NOMO-1 (cell line): ENCODE results near the gene FRS2.
A peak's percentile ranks its signal among the peaks of the same experiment; 100 is the strongest.

Experiments
- DNase-seq, 2 experiments: peaks; one replicate each; lab custom pipeline; 2025; ENCODE audit not compliant: unreplicated experiment in 2 of 2; lab: John Stamatoyannopoulos, UW

The FRS2 gene

GRCh38 chr12:69464428-69464827 is 5.8 kb upstream of the FRS2 start:
- peak; percentile 23 to 88 for DNase-seq

DNA sequence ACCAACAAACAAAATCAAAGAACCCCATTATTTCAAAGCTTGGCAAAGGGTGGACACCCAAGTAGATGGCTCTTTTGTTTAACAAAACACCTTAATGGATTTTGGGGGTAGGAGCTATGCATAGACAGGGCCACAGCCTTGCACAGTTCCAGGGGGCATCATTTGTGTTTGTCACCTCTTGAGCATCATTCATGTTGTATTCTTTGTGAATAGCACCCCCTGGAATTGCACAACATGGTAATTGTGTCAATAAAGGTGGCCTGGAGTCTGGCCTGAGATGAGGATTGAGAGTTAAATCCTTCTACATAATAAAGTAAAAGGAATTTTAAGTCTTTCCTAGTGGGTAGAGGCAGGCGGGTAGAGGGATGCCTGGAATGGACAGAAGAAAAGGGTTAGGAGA is 3.3 kb upstream of the FRS2 start:
- no peak for DNase-seq

GRCh38 chr12:69467366-69467765 is 2.8 kb upstream of the FRS2 start:
- peak; percentile 66 to 71 for DNase-seq

DNA sequence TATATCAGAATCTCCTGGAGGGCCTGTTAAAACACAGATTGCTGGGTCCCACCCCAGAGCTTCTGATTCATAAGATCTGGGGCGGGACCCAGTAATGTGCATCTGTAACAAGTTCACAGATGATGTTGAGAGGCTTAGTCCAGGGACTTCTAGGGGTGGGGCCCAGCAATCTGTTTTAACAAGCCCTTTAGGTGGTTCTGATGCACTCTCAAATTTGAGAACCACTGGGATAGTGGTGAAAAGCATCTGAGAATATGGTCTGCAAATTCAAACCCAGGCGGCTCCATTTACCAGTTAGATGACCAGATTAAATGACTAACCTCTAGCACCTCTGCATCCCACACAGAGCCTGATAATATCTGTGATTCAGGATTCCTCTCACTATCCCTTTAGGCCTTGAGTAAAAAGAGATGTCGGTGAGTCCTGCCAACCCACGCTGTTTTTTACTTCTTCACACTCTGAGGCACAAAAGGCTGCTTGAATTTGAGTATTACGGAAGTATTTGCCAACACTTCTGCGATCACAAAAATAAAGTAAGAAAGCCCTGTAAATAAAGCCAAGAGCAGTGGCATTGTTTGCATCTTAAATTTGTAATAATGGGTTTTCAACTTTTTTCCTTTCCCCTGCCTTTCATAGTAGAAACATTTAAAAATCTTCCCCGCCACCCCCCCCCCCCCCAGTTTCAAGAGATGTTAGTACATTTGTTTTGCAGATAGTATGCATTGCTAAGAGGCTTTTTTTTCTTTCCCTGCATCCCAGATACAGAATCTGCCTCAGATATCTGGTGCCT is 1.8 kb upstream of the FRS2 start:
- DNase-seq: no peak

- no peak for DNase-seq
Measured at GRCh38 chr12:69469854-69470188, 367 bp upstream of the FRS2 start.

DNA sequence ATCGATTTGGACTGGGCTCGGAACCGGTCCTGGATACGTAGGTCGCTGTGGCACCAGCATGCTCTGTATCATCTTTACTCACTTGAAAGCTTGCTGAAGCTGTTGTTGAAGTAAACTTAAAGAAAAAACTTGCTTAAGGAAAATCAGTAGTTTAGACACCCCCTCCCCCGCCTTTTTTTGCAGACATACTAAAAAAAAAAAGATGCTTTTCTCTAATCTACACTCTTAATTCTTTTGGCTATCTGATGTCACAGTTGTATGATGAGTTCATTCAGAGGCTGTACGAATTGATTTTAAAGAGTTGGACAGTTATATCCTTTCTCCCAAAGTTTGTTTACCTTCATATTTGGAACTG is 865 bp downstream of the FRS2 start:
- DNase-seq: no peak

DNA sequence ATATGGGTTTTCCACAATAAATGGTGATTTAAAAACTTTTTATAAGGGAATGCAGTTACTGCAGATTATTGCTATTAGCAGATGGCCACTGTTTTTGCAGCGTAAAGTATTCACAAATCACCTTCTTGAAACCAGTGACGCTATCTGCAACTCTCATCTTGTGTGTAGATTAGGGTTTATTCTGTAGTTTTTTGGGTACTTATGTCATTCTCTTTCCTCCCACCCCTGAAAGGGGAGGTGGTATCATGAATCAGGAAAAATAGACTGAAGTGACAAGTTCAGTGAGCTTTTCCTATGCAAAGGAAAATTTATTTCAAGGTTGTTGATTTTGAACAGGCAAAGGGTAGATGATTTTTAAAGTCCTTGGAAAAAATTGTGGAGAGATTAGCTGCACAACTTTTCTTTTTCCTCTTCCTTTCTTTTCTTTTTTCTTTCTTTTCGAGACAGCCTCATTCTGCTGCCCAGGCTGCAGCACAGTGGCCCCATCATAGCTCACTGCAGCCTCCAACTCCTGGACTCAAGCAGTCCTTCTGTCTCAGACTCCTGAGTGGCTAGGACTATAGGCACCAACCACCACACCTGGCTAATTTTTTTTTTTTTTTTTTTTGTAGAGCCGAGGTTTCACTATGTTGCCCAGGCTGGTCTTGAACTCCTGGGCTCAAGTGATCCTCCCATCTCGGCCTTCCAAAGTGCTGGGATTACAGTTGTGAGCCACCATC is 1.6 kb downstream of the FRS2 start:
- DNase-seq: no peak

DNA sequence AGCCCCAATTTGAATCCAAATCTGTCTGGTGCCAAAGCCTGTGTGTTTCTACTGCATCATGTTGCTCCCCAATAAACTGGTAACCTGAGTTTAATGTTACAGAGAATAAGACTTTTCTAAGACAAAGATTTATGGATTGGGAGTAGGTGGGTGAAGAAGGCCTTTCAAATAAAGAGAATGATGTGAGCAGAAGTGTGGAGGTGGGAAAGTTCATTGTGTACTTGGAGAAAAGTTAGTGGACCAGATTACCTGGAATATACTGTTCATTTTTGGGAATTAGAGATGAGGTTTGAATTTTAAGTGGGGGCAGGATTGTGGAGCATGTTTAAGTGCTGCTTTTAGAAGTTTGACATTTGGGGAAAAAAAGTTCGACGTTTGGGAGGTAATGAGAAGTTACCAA is 3.1 kb downstream of the FRS2 start:
- DNase-seq: no peak

DNA sequence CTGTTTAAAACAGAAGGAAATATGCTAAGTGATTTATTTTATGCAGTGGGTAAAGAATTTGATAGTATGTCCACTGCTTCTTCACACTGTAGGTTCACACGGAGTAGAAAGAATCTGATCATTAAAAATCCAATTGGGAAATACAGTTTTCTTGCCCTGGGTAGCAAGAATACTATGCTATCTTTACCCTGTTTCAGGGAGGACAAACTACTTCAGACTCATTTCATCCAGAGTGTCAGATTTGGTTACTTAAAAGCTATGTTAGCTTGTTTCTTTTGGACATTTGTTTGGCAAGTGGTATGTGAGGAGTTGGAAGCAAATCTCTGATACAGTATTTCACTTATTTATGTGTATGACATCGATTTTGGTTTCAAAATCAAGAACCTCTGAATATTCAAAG is 4.3 kb downstream of the FRS2 start:
- no peak for DNase-seq

- no peak for DNase-seq
Measured at GRCh38 chr12:69475237-69475975, 5.2 kb downstream of the FRS2 start.

GRCh38 chr12:69476276-69477017 is 6.3 kb downstream of the FRS2 start:
- no peak for DNase-seq

DNA sequence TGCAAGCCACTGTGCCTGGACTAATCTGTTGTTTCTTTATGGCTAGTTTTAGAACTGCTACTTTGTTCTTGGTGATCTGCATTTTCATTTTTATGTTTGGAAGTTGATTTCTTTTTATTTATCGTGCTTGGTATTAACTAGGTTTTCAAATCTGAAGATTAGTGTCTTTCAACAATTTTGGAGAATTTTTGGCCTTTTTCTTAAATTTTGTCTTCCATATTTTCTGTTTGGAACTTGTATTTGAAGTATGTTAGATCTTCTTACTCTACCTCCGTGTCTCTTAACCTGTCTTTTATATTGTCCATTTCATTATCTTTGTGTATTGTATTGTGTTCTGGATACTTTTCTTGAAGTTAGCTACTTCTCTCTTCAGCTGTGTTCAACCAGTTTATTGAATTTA is 9.5 kb downstream of the FRS2 start:
- DNase-seq: no peak

- no peak for DNase-seq
Measured at GRCh38 chr12:69480698-69481097, 10.5 kb downstream of the FRS2 start.

DNA sequence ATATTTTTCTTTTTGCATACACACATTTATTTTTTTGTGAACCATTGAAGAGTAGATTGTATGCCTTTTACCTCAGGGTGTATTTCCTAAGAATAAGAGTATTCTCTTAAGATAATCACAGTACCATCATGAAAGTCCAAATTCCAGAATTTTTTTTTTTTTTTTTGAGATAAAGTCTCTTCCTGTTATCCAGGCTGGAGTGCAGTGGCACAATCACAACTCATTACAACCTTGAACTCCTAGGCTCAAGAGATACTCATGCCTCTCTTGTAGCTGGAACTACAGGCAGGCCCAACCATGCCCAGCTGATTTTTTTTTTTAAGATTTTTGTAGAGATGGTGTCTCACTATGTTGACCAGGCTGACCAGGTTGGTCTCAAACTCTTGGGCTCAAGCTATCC is 10.9 kb downstream of the FRS2 start:
- DNase-seq: no peak

- no peak for DNase-seq
Measured at GRCh38 chr12:69483700-69484099, 13.5 kb downstream of the FRS2 start.

- DNase-seq: no peak
Measured at GRCh38 chr12:69484428-69484827, 14.2 kb downstream of the FRS2 start.

GRCh38 chr12:69490920-69491643 is 20.9 kb downstream of the FRS2 start:
- no peak for DNase-seq

GRCh38 chr12:69492739-69493138 is 22.6 kb downstream of the FRS2 start:
- no peak for DNase-seq

- no peak for DNase-seq
Measured at GRCh38 chr12:69495071-69495470, 24.9 kb downstream of the FRS2 start.

DNA sequence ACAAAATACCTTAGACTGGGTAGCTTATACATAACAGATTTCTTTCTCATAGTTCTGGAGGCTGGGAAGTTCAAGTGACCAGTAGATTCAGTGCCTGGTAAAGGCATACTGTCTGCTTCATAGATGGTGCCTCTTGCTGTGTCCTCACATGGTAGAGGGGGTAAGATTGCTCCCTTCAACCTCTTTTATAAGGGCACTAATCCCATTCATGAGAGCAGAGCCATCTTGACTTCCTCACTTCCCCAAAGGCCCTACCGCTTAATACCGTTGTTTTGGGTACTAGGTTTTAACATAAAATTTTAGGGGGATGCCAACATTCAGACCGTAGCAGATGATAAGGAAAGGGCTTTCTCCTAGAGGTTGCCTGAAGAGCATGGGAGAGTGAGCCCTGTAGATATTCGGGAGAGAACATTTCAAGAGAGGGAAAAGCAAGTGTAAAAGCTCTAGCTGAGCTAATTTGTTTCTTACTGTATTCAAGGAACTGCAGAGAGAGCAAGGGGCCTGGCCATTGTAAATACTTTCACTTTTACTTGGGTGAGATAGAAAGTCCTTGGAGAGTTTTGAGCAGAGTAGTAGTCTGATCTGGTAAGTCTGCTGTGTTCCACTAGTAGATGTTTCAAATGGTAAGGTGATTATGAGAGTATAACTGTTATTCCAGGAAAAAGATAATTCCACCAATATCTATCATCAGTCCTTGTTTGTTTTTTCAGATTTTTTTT is 27.3 kb downstream of the FRS2 start:
- peak; percentile 34 to 43 for DNase-seq
